Measurements from ENCODE around the gene SH3BP1.
"Not testable (repeated sequence)": the region's sequence is repeated elsewhere in the genome, so short reads cannot be mapped to it uniquely, and the experiment has no call there.

The SH3BP1 gene

DNA sequence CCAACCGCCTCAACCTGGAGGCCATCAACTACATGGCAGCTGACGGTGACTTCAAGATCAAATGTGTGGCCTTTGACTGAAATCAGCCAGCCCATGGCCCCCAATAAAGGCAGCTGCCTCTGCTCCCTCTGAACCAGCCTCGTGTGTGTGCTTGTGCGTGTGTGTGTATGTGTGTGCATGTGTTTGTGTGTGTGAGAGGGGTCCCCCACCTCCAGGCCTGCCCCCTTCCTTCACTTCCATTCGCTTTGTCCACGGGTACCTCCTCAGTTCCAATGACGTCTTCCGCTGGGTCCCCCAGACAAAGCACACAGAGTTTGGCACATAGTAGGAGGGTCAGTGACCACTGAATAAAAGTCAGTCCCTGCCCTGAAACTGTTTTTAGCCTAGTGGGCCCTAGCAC lies 40.2 kb downstream of the SH3BP1 start:
- no peak for DNase-seq (ENCODE audit: low read depth)

DNA sequence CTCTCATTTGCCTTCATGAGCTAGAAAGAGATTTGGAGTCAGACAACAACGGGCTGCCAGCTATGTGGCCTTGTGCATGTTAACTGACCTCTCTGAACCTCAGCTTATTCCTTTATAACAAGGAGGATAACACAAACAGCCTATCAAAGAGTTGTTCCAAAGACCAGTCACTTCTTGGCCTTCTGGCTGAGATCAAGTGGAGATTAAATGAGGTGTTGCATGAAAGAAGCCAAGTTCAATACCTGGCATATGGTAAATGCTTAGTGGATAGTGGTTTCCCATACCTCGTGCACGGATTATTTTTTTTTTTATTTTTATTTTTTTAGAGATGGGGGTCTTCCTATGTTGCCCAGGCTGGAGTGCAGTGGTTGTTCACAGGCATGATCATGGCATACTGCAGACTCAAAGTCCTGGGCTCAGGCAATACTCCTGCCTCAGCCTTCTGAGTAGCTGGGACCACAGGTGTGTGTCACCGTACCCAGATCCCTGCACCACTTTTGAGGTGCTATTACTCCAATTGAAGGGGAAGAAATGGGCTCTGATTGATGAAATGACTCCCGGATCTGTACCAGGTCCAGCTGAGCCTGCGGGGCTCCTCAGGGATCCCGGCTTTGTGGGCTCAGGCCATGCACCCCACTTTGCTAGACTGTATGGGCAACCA lies 40.9 kb downstream of the SH3BP1 start:
- DNase-seq (ENCODE audit: low read depth) = no peak

DNA sequence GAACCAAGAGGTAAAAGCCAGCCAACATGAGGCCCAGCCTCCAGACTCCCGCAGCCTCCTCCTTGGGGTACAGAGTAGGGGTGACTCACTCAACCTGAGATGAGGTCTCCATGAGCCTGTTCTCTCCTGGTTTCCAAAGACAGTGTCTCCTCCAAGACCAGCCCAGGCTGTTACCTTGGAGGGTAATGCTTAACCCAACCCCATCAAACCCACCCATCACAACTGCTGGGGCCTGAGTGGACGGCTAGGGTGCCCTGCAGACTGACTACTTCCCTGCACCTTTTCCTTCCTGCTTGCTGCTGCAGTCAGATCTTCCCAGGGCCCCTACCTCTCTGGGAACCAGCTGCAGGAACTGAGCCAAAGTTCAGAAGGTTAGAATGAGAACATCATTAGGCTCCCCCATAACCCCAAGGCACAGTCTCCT lies 41.5 kb downstream of the SH3BP1 start:
- DNase-seq (ENCODE audit: low read depth) = no peak

GRCh38 chr22:37681556-37682049 lies 42.1 kb downstream of the SH3BP1 start:
- peak; percentile 67 for DNase-seq (ENCODE audit: low read depth)

DNA sequence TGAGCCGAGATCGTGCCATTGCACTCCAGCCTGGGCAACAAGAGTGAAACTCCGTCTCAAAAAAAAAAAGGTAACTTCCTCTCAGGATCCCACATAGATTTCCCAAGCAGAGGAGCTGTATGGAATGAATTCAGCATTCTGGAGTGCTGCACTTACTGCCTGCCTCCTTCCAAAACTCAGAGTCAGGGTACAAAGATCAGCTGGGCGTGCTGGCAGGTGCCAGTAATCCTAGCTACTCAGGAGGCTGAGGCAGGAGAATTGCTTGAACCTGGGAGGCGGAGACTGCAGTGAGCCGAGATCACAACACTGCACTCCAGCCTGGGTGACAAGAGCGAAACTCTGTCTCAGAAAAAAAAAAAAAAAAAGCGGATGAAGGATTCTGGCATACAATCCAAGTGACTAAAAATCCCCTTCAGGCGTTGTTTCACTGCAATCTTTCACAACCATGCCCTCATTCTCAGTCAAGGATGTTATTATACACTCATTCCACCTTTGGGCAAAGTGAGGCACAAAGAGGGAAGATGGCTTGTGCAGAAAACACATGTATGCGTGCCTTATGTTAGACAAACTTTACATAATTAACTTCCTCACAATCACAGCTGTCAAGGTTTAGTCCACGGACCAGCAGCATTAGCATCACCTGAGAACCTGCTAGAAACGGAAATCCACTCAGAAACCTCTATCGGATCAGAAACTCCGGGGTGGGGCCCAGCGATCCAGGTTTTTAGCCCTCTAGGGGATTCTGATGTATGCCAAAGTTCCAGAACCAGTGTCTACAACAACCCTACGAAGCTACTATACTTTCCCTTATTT lies 45.5 kb downstream of the SH3BP1 start:
- no peak for DNase-seq (ENCODE audit: low read depth)

GRCh38 chr22:37686002-37686982 lies 46.8 kb downstream of the SH3BP1 start, which contains the start of gene NOL12:
NOL12 (plus strand) TSS chr22:37686343; CDS start chr22:37686393, 50 bp downstream.
- peak; percentile 71 for DNase-seq (ENCODE audit: low read depth)

GRCh38 chr22:37690407-37690806 lies 50.9 kb downstream of the SH3BP1 start:
- DNase-seq (ENCODE audit: low read depth) = no peak

DNA sequence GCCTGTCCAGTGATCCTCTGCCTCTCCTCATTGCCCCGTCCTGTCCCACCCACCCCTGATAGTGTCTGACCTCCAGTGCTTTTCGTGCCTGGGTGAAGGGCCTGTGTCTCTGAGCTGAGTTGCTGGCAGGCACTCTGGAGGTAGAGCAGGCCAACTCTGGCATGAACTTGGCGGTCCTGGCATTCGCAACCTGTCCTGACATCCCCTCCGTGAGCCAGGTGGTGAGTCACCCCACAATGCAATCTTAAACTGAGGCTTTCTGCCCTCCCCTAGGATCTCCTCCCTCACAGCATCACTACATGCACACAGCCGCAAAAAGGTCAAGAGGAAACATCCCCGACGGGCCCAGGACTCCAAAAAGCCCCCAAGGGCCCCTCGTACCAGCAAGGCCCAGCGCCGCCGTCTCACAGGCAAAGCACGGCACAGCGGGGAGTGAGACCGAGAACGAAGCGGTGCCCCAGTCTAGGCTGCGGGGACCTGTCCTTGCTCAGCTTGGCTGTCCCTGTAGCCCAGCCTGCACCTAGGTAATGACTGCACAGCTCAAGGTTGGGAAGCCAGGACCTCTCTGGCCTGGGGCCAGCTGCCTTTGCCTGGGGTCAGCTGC lies 51.5 kb downstream of the SH3BP1 start:
- no peak for DNase-seq (ENCODE audit: low read depth)

DNA sequence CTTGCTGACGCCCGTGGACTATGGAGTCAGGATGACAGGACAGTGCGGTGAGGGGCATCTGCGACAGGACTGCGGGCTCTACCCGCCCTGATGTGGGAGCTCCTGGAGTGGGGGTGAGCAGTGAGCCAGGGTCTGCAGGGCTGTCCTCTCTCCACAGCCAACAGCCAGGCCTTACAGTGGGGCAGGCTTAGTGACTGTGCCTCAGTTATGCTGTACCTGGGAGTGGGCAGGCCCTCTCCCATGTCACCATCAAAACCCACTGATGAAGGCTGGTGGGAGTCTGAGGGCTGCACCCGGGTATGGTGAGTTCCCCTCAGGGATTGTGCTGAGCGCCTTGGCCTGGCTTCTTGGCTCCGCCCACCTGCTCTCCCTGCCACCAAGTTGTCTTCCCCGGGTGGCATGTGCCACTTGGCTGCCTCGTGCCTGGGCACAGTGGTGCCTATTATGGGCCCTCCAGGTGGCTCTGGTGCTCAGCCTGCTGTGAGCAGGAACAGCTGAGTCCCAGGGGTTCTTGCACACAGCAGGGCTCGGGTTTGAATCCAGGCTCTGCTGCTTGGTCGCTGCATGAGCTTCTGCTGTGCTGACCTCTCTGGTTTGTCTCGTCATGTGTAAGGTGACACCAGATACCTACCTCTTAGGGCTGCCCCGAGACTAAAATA lies 53.3 kb downstream of the SH3BP1 start:
- DNase-seq (ENCODE audit: low read depth) = no peak

GRCh38 chr22:37694131-37694530 lies 54.7 kb downstream of the SH3BP1 start:
- not testable (repeated sequence) for DNase-seq (ENCODE audit: low read depth)

GRCh38 chr22:37696260-37696656 lies 56.8 kb downstream of the SH3BP1 start:
- DNase-seq (ENCODE audit: low read depth) = not testable (repeated sequence)

- peak; percentile 83 for DNase-seq (ENCODE audit: low read depth)
Measured at GRCh38 chr22:37696657-37697537, 57.4 kb downstream of the SH3BP1 start, which contains the start of gene TRIOBP. TRIOBP (plus strand) TSS chr22:37697048; CDS start chr22:37701366, 4,318 bp downstream.

GRCh38 chr22:37697538-37697835 lies 58.0 kb downstream of the SH3BP1 start:
- no peak for DNase-seq (ENCODE audit: low read depth)

DNA sequence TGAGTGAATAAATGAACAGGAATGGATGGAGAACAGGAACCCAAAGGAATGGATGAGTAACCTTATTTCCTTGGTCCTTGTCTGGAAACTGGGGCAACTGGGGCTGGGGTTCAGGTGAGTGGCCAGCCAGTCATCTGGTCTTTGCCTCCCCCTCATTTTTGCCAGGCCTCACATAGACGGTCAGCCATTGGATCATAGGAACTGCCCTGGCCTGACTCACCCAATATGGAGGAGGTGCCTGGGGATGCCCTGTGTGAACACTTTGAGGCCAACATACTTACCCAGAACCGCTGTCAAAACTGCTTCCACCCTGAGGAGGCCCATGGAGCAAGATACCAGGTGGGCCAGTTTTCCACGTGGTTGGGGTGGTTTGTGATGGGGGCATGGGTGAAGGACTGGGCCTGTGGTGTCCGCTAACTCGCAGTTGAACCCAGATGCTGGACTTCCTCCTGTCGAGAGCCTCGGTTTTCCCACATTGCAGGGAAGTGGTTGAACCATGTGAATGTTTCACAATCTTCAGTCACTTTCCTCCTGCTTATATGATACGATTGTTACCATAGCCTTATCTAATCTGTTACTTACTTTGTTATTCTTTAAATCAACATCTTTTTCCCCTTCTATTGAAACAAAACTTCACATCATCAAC lies 61.8 kb downstream of the SH3BP1 start:
- DNase-seq (ENCODE audit: low read depth) = no peak

GRCh38 chr22:37703906-37704305 lies 64.4 kb downstream of the SH3BP1 start:
- no peak for DNase-seq (ENCODE audit: low read depth)

DNA sequence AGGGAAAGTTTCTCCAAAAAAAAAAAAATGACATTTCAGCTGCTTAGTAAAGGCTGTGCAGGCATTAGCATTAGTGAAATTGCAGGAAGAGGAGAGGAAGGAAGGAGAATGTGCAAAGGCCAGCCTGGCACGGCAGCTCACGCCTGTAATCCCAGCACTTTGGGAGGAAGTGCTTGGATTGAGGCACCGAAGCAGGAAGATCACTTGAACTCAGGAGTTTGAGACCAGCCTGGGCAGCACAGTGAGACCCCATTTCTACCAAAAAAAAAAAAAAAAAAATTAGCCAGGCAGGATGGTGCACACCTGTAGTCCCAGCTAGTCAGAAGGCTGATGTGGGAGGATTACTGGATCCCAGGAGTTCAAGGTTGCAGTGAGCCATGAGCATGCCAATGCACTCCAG lies 65.2 kb downstream of the SH3BP1 start:
- no peak for DNase-seq (ENCODE audit: low read depth)

GRCh38 chr22:37705205-37705604 lies 65.7 kb downstream of the SH3BP1 start:
- DNase-seq (ENCODE audit: low read depth) = no peak
